ENCODE measurements around the gene SLC16A12. TPM values are rescaled to one million over a fixed set of nuclear protein-coding genes. Genes with fewer than 3 reads are reported as not detected.

The SLC16A12 gene
- total RNA-seq (2022; extraction: Qiagen RNA extraction): 0.45 to 1.2 TPM (median 0.93 TPM) in 5 replicates

GRCh38 chr10:89535171-89536012, at the start of gene SLC16A12:
SLC16A12 (minus strand) TSS chr10:89535594; CDS start chr10:89462578, 73,016 bp downstream.

DNA sequence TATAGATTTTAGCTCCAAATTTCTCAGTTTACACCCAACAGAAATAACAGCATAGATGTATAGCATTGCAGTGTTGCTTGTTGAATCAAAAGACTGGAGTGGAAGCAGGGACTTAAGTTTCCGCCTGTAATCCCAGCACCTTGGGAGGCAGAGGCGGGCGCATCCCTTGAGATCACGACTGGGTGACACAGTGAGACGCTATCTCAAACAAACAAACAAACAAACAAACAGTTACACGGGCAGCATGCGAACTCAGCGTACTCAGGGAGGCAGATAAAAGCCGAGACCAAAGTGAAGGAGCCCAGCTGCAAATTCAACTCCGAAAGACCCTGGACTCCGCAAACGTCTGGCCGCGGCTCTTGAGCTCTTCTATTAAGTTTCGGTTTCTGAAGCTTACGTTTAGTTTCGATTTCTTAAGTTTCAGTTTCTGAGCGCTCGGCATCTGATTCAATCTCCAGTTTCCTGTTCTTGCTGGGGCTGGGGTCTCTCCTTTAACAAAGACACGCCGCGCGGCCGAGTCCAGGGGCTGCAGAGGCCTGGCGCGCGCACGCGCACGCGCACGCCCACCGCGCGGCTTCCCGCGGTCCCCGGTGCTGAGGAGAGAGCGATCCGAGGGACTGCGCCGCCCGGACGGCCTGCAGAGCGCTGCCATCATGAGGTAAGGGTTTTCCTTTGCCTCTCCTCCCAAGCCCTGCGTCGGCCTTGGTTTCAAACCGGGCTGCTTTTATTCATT, 121.1 kb downstream of the SLC16A12 start, which contains the start of gene IFIT5:
Gene IFIT5 (plus strand): TSS at position 423 of the 733 bp plus-strand sequence. CDS start 231 bp downstream, at position 654.

DNA sequence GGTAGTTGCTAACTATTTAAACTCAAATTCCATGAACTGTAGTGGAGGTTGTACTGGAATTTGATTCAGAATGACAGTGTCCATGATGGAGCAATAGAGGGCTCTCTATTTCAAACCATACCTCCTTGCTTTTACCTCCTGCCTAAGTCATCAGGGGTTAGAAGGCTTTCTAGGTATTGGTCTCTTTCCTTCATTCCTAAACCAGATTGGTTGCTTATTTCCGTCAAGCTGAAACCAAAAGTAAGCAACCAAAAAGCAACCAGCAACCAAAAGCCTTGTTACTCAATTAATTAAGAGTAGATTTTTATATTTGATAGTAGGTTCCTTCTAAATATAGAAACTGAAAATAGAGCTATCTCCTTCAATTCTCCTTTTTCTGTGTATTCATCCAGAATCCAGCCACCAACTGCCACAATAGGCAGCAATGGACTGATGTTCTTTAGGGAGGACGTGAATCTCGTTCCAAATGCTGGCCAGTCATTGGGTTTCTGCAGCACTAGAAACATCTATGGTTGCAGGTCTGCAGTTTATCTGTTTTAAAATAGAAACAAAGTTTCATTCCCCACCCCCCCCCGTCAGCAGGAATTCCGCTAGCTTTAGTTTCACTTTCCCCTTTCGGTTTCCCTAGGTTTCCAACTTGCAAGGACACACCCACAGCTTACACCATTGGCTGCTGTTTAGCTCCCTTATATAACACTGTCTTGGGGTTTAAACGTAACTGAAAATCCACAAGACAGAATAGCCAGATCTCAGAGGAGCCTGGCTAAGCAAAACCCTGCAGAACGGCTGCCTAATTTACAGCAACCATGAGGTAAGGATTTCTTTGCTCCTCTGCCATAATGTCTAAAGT, 143.3 kb downstream of the SLC16A12 start, which contains the start of gene IFIT1:
Gene IFIT1 (plus strand): TSS at position 717 of the 850 bp plus-strand sequence. CDS start 90 bp downstream, at position 807.

Other genes with a start within 250 kb of the SLC16A12 start
- gene IFIT2, start 233.5 kb downstream of the SLC16A12 start, total RNA-seq (2022; extraction: Qiagen RNA extraction): 1.2 to 2.4 TPM (median 1.9 TPM) in 5 replicates
- gene IFIT3, start 207.6 kb downstream of the SLC16A12 start, total RNA-seq (2022; extraction: Qiagen RNA extraction): 3.2 to 5.4 TPM (median 3.8 TPM) in 5 replicates
- gene IFIT1B, start 157.5 kb downstream of the SLC16A12 start, total RNA-seq (2022; extraction: Qiagen RNA extraction): not detected in 5 replicates
- 3.4 to 5.4 TPM (median 3.9 TPM) in 5 replicates for gene IFIT1, start 143.0 kb downstream of the SLC16A12 start, total RNA-seq (2022; extraction: Qiagen RNA extraction)
- gene IFIT5, start 121.0 kb downstream of the SLC16A12 start, total RNA-seq (2022; extraction: Qiagen RNA extraction): 7.4 to 12.7 TPM (median 8.9 TPM) in 5 replicates
- gene PANK1, start 109.6 kb upstream of the SLC16A12 start, total RNA-seq (2022; extraction: Qiagen RNA extraction): 5.3 to 6.5 TPM (median 5.9 TPM) in 5 replicates
- gene KIF20B, start 166.0 kb upstream of the SLC16A12 start, total RNA-seq (2022; extraction: Qiagen RNA extraction): 11.5 to 17.0 TPM (median 13.5 TPM) in 5 replicates

Measured in A549 treated with AZD2906 at 1 μM for 4 hours (cell line).